IMR-90 (cell line): ENCODE data around the gene MAGI2. TPM values are rescaled to one million over a fixed set of nuclear protein-coding genes. Genes with fewer than 3 reads are reported as not detected.

Source experiments
- ATAC-seq: fragments of 200-7000 bp; cut with Tn5 transposase; 2 replicates; pipeline ENCODE4 v1.9.1; 2020; ENCODE audit warnings: low read depth, mild to moderate bottlenecking, moderate library complexity
- BruUV-seq: library from RNA; stranded (reverse); fragments of 400-500 nt; replicated peaks from 2 replicates; lab custom pipeline; 2021; lab: Mats Ljungman, UMichigan
- CTCF ChIA-PET: fragments of 300-600 bp; formaldehyde crosslinking; extraction: SDS; loops from one replicate; lab custom pipeline; 2021; ENCODE audit warnings: antibody characterized with exemption; lab: Yijun Ruan, JAX
- POLR2A ChIA-PET: fragments of 300-600 bp; sonication (Branson Sonifier 250); formaldehyde crosslinking; loops from one replicate; lab custom pipeline; 2022; ENCODE audit warnings: antibody characterized with exemption; ENCODE audit not compliant: unreplicated experiment; lab: Charles Lee
- DNase-seq: peaks from one replicate; pipeline ENCODE4 v3.0.0; 2013
- H2AFZ ChIP-seq: replicated peaks from 2 replicates; pipeline ENCODE3; 2013; ENCODE audit warnings: low read length, mild to moderate bottlenecking; ENCODE audit not compliant: poor library complexity
- H2AK5ac ChIP-seq: 2 replicates; pipeline ENCODE4 v1.6.1; 2013; ENCODE audit warnings: low read depth, low read length, inconsistent platforms
- H2AK9ac ChIP-seq: replicated peaks from 2 replicates; pipeline ENCODE3; 2013; ENCODE audit warnings: mild to moderate bottlenecking, low read depth, low read length, moderate library complexity; ENCODE audit not compliant: poor library complexity
- H2BK120ac ChIP-seq: 2 replicates; pipeline ENCODE4 v1.6.1; 2013; ENCODE audit warnings: low read depth, low read length, inconsistent platforms
- H2BK15ac ChIP-seq: 3 replicates; pipeline ENCODE4 v1.6.1; 2013; ENCODE audit warnings: low read depth, low read length, inconsistent platforms
- H2BK20ac ChIP-seq: 2 replicates; pipeline ENCODE4 v1.6.1; 2013; ENCODE audit warnings: low read depth, mild to moderate bottlenecking, inconsistent platforms, low read length, moderate library complexity
- H2BK5ac ChIP-seq: 2 replicates; pipeline ENCODE4 v1.6.1; 2013; ENCODE audit warnings: mild to moderate bottlenecking, low read depth, low read length, inconsistent platforms; ENCODE audit not compliant: poor library complexity, severe bottlenecking
- H3K14ac ChIP-seq: replicated peaks from 2 replicates; pipeline ENCODE4 v1.6.1; 2013; ENCODE audit warnings: low read depth, low read length, inconsistent platforms
- H3K18ac ChIP-seq: 2 replicates; pipeline ENCODE4 v1.6.1; 2013; ENCODE audit warnings: low read depth, low read length, control low read depth
- H3K23ac ChIP-seq: 2 replicates; pipeline ENCODE4 v1.6.1; 2013; ENCODE audit warnings: low read depth, low read length, inconsistent platforms
- H3K27ac ChIP-seq: 2 replicates; pipeline ENCODE4 v1.5.1; 2013; ENCODE audit warnings: mild to moderate bottlenecking, control low read depth, low read length; ENCODE audit not compliant: insufficient read depth
- H3K27me3 ChIP-seq: 2 replicates; pipeline ENCODE4 v1.6.1; 2013; ENCODE audit warnings: low read length; ENCODE audit not compliant: control insufficient read depth, insufficient read depth
- H3K36me3 ChIP-seq: 2 replicates; pipeline ENCODE4 v1.6.1; 2013; ENCODE audit warnings: low read length, mixed read lengths; ENCODE audit not compliant: control insufficient read depth, insufficient read depth
- H3K4ac ChIP-seq: 2 replicates; pipeline ENCODE4 v1.6.1; 2013; ENCODE audit warnings: low read depth, low read length, inconsistent platforms
- H3K4me1 ChIP-seq: 2 replicates; pipeline ENCODE4 v1.6.1; 2013; ENCODE audit warnings: low read length, mixed read lengths; ENCODE audit not compliant: control insufficient read depth, insufficient read depth
- H3K4me2 ChIP-seq: 2 replicates; pipeline ENCODE4 v1.6.1; 2013; ENCODE audit warnings: low read depth, mild to moderate bottlenecking, control low read depth, low read length, moderate library complexity
- H3K4me3 ChIP-seq: 2 replicates; pipeline ENCODE4 v1.5.1; 2013; ENCODE audit warnings: low read depth, mild to moderate bottlenecking, control low read depth, low read length, moderate library complexity; ENCODE audit not compliant: insufficient read depth
- H3K56ac ChIP-seq: 2 replicates; pipeline ENCODE4 v1.6.1; 2013; ENCODE audit warnings: low read length, inconsistent platforms; ENCODE audit not compliant: insufficient read depth; ENCODE audit errors: extremely low read depth
- H3K79me1 ChIP-seq, 2 experiments: 2 replicates each; pipeline ENCODE4 v1.6.1; 2013; ENCODE audit warnings: low read length in 2 of 2, inconsistent platforms in 1 of 2, low read depth in 1 of 2
- H3K9ac ChIP-seq: 2 replicates; pipeline ENCODE4 v1.6.1; 2013; ENCODE audit warnings: low read depth, low read length, control low read depth
- H3K9me1 ChIP-seq: 2 replicates; pipeline ENCODE4 v1.6.1; 2013; ENCODE audit warnings: low read length, inconsistent platforms; ENCODE audit not compliant: insufficient read depth
- H3K9me3 ChIP-seq: 2 replicates; pipeline ENCODE4 v1.6.1; 2013; ENCODE audit warnings: low read length; ENCODE audit not compliant: control insufficient read depth, insufficient read depth
- H4K20me1 ChIP-seq: 2 replicates; pipeline ENCODE4 v1.6.1; 2013; ENCODE audit warnings: low read length, inconsistent platforms; ENCODE audit not compliant: insufficient read depth
- H4K5ac ChIP-seq: 2 replicates; pipeline ENCODE4 v1.6.1; 2013; ENCODE audit warnings: mild to moderate bottlenecking, low read depth, low read length, control low read depth
- H4K8ac ChIP-seq, 2 experiments: 2 replicates each; pipeline ENCODE4 v1.6.1; 2013; ENCODE audit warnings: low read depth in 2 of 2, low read length in 2 of 2, control low read depth in 1 of 2, inconsistent platforms in 1 of 2
- H4K91ac ChIP-seq: 2 replicates; pipeline ENCODE4 v1.6.1; 2013; ENCODE audit warnings: low read depth, low read length, inconsistent platforms; ENCODE audit not compliant: insufficient read depth
- BHLHE40 ChIP-seq: fragments of 150-350 bp; IDR thresholded peaks from 2 replicates; pipeline ENCODE4 v1.6.1; 2016; ENCODE audit warnings: mild to moderate bottlenecking, low read depth, low read length
- CHD1 ChIP-seq: IDR thresholded peaks from 2 replicates; pipeline ENCODE4 v1.6.1; 2012; ENCODE audit warnings: low read depth, low read length, improper control_type of control experiment
- FOS ChIP-seq: fragments of 150-350 bp; IDR thresholded peaks from 2 replicates; pipeline ENCODE4 v1.6.1; 2016; ENCODE audit warnings: low read depth, low read length
- MAFK ChIP-seq: IDR thresholded peaks from 2 replicates; pipeline ENCODE4 v1.6.1; 2012; ENCODE audit warnings: low read depth, low read length, improper control_type of control experiment
- MAZ ChIP-seq: IDR thresholded peaks from 2 replicates; pipeline ENCODE4 v1.6.1; 2012; ENCODE audit warnings: low read depth, mild to moderate bottlenecking, low read length, improper control_type of control experiment, moderate library complexity, borderline replicate concordance
- MXI1 ChIP-seq: IDR thresholded peaks from 2 replicates; pipeline ENCODE4 v1.6.1; 2012; ENCODE audit warnings: low read depth, mild to moderate bottlenecking, low read length, moderate library complexity, borderline replicate concordance
- NFE2L2 ChIP-seq: fragments of 150-350 bp; IDR thresholded peaks from 2 replicates; pipeline ENCODE4 v1.6.1; 2016; ENCODE audit warnings: low read depth, mild to moderate bottlenecking, low read length
- POLR2A ChIP-seq: IDR thresholded peaks from 2 replicates; pipeline ENCODE4 v1.6.1; 2012; ENCODE audit warnings: mild to moderate bottlenecking, low read depth, low read length
- RAD21 ChIP-seq: IDR thresholded peaks from 2 replicates; pipeline ENCODE4 v1.6.1; 2012; ENCODE audit warnings: low read length, improper control_type of control experiment
- RCOR1 ChIP-seq: IDR thresholded peaks from 2 replicates; pipeline ENCODE4 v1.6.1; 2012; ENCODE audit warnings: mild to moderate bottlenecking, low read length, improper control_type of control experiment; ENCODE audit not compliant: insufficient replicate concordance
- SMC3 ChIP-seq: fragments of 150-350 bp; IDR thresholded peaks from 2 replicates; pipeline ENCODE4 v1.6.1; 2016; ENCODE audit warnings: low read depth, mild to moderate bottlenecking, antibody characterized with exemption, low read length, moderate library complexity
- WGBS, 2 experiments: methylation state at CpG; one replicate each; pipeline versions ENCODE4 v1.1.5 to v1.1.7; 2013; ENCODE audit warnings: missing lambda C conversion rate in 2 of 2; ENCODE audit not compliant: insufficient read length in 1 of 2; ENCODE audit errors: extremely low coverage in 2 of 2; 5-methylcytosine and 5-hydroxymethylcytosine counted together
- dilution Hi-C: fragments of 300-500 bp; cut with HindIII; formaldehyde crosslinking; loops from one replicate; pipeline ENCODE4 v1.14.3; 2018; ENCODE audit warnings: low sequenced_read_pairs; ENCODE audit not compliant: unreplicated experiment
- in situ Hi-C: fragments of 300-500 bp; cut with MboI; formaldehyde crosslinking; loops from 3 replicates; pipeline ENCODE4 v1.14.3; 2019; ENCODE audit warnings: low sequenced_read_pairs, inconsistent platforms, mixed read lengths
- intact Hi-C: fragments of 100-400 bp; cut with micrococcal nuclease; formaldehyde crosslinking; loops from 2 replicates; pipeline ENCODE4 v1.10.0; 2022
- polyA plus RNA-seq, 3 experiments: library from polyadenylated mRNA; depleted of rRNA; stranded (reverse); fragments of >200 nt; gene quantifications; 2 replicates each; pipeline ENCODE4 v1.2.3, GENCODE V29; 2012; ENCODE audit warnings: low replicate concordance in 1 of 3
- total RNA-seq: library from RNA; depleted of rRNA; stranded (reverse); fragments of >200 nt; gene quantifications from 2 replicates; pipeline ENCODE4 v1.2.3, GENCODE V29; 2012
- TF ChIP-seq, protein P1 (sequence below): conservative IDR thresholded peaks from 2 replicates; pipeline ENCODE4 v1.5.1; 2012; ENCODE audit warnings: mild to moderate bottlenecking, low read depth, low read length, improper control_type of control experiment
- TF ChIP-seq, protein P2 (sequence below): fragments of 150-350 bp; IDR thresholded peaks from 2 replicates; pipeline ENCODE4 v1.6.1; 2017; ENCODE audit warnings: mild to moderate bottlenecking, antibody characterized with exemption, low read length, low read depth

MAGI2 gene
- total and polyA plus RNA-seq, 2 of the 4 experiments (the other 2 are of a cell fraction): 2.5 to 17.9 TPM

DNA sequence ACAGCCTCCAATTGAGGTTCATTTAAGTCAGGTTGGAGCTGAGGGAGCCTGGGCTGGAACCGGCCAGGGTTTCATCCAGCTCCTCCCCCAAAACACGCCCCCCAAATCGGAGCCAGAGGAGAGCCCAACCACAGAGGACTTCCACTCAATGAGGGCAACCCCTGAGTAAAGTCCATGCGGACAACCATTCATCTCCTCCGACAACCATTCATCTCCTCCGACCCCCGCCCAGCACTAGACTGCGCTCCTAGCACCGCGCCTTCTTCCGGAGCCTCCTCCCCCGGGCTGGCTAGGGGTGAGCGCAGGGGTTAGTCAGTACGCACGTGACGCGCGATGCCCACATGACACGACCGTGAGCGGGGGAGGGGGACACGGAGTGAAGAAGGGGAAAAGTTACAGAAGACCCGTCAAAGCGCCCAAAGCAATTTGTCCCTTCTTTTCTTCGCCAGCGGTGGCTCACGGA, 1.4 kb downstream of the MAGI2 start (continued):
- peak; percentile 97 for TF ChIP-seq BHLHE40

DNA sequence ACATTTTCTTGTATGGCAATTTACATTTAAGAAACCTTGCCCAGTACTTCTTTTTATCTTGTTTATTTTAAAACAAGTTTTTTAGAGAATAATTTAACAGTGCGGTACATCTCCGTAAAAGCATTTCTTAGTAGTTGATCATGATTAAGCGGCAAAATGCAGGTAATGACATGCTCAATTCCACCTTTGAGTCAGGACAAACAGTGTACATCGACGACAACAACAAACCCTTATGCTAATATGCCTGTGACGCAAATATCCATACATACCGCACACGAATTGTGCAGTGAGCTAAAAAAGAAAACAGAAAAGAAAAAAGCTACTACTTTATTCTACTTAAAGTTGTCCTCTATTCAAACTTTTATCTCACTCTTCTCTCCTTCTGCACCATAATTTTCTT, 1.9 kb downstream of the MAGI2 start:
- in situ Hi-C loops (loop anchor here (25.0 kb wide), 1 partner anchor 586 kb away; no protein-coding TSS in a partner anchor), intact Hi-C loops (loop anchor here (5.0 kb wide), 2 partner anchors 154 to 326 kb away; no protein-coding TSS in a partner anchor), dilution Hi-C loops (no loop called here)
- H3K56ac ChIP-seq: peak overlapping the region; percentile 48; the same call in 1 of the 2 replicates
- peak overlapping the region; percentile 54 for H3K4me3 ChIP-seq
- no peaks in the 10 kb centered on the region for H3K27me3 ChIP-seq
- peak overlapping the region; percentile 95 for H3K23ac ChIP-seq
- H3K18ac ChIP-seq: peak overlapping the region; percentile 3; the same call in 1 of the 2 replicates
- H3K14ac ChIP-seq: peak overlapping the region; percentile 70
- H2AFZ ChIP-seq: peak overlapping the region; percentile 62
- H2BK120ac ChIP-seq: peak overlapping the region; percentile 93
- ChIA-PET POLR2A (interaction anchor here (0.5 kb wide), 1 partner anchor 108 kb away, joined by 3 read pairs; no protein-coding TSS in a partner anchor), CTCF (interaction anchor here (0.6 to 1.4 kb wide), 2 partner anchors 153 to 1512 kb away, joined by 4 to 5 read pairs; no protein-coding TSS in a partner anchor)
- peaks cover 4% of the 10 kb centered on the region; the same call in 1 of the 2 replicates for H3K36me3 ChIP-seq
- peaks cover 19 to 59% of the 10 kb centered on the region in 2 experiments for H3K79me1 ChIP-seq
- peak overlapping the region; percentile 99 for H3K4ac ChIP-seq
- peak overlapping the region; percentile 66; the same call in 1 of the 2 replicates for H2AK5ac ChIP-seq
- H4K91ac ChIP-seq: peak overlapping the region; percentile 73; the same call in 1 of the 2 replicates
- H3K4me2 ChIP-seq: peak overlapping the region; percentile 96
- DNase-seq (peak; percentile 25), ATAC-seq (no peak)
- WGBS, 2 experiments: no CpG with 5 or more reads among the region's 8 CpGs
- peak overlapping the region; percentile 99; the same call in 1 of the 2 replicates for H3K9ac ChIP-seq
- H4K5ac ChIP-seq: no peak overlapping the region
- BruUV-seq: no TSS peak
- H3K27ac ChIP-seq: peak overlapping the region; percentile 96
- peak overlapping the region; percentile 97 for H2BK5ac ChIP-seq
- H2AK9ac ChIP-seq: peak overlapping the region; percentile 60
- H3K4me1 ChIP-seq: peaks cover 8% of the 10 kb centered on the region
- peak overlapping the region; percentile 26; the same call in 1 of the 2 replicates for H2BK20ac ChIP-seq
- peaks cover 8% of the 10 kb centered on the region for H3K9me1 ChIP-seq
- peaks cover 4% of the 10 kb centered on the region; the same call in 1 of the 2 replicates for H4K20me1 ChIP-seq
- no peaks in the 10 kb centered on the region for H3K9me3 ChIP-seq
- H4K8ac ChIP-seq: peak overlapping the region; percentile 71 to 96
- peak overlapping the region; percentile 40; the same call in 2 of the 3 replicates for H2BK15ac ChIP-seq
- TF ChIP-seq CHD1: no peak
- TF ChIP-seq MXI1: no peak
- TF ChIP-seq FOS: no peak
- no peak for TF ChIP-seq POLR2A
- TF ChIP-seq, protein P1, sequence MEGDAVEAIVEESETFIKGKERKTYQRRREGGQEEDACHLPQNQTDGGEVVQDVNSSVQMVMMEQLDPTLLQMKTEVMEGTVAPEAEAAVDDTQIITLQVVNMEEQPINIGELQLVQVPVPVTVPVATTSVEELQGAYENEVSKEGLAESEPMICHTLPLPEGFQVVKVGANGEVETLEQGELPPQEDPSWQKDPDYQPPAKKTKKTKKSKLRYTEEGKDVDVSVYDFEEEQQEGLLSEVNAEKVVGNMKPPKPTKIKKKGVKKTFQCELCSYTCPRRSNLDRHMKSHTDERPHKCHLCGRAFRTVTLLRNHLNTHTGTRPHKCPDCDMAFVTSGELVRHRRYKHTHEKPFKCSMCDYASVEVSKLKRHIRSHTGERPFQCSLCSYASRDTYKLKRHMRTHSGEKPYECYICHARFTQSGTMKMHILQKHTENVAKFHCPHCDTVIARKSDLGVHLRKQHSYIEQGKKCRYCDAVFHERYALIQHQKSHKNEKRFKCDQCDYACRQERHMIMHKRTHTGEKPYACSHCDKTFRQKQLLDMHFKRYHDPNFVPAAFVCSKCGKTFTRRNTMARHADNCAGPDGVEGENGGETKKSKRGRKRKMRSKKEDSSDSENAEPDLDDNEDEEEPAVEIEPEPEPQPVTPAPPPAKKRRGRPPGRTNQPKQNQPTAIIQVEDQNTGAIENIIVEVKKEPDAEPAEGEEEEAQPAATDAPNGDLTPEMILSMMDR: no peak
- no peak for TF ChIP-seq NFE2L2
- no peak for TF ChIP-seq SMC3
- no peak for TF ChIP-seq MAZ
- TF ChIP-seq, protein P2, sequence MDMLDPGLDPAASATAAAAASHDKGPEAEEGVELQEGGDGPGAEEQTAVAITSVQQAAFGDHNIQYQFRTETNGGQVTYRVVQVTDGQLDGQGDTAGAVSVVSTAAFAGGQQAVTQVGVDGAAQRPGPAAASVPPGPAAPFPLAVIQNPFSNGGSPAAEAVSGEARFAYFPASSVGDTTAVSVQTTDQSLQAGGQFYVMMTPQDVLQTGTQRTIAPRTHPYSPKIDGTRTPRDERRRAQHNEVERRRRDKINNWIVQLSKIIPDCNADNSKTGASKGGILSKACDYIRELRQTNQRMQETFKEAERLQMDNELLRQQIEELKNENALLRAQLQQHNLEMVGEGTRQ: no peak
- TF ChIP-seq RAD21: no peak
- TF ChIP-seq RCOR1: no peak
- TF ChIP-seq MAFK: no peak
- TF ChIP-seq BHLHE40: no peak
